HepG2 (cell line): ENCODE measurements around the gene CSKMT. TPM values are rescaled to one million over a fixed set of nuclear protein-coding genes. Genes with fewer than 3 reads are reported as not detected.

Experiments
- HNF4A ChIP-seq: sonication (generic); formaldehyde crosslinking; IDR thresholded peaks from 2 replicates; pipeline ENCODE4 v1.4.0; 2020; ENCODE audit warnings: missing genetic modification reagents
- NR1H2 ChIP-seq: sonication (generic); formaldehyde crosslinking; IDR thresholded peaks from 2 replicates; pipeline ENCODE4 v1.8.1; 2022; ENCODE audit warnings: low read depth, missing genetic modification reagents, borderline replicate concordance
- REL ChIP-seq: sonication (generic); formaldehyde crosslinking; conservative IDR thresholded peaks from 2 replicates; pipeline ENCODE4 v1.8.0; 2022; ENCODE audit warnings: mild to moderate bottlenecking, missing genetic modification reagents, moderate library complexity
- SKI ChIP-seq: fragments of 450-650 bp; IDR thresholded peaks from one replicate; pipeline ENCODE4 v1.6.1; 2018; ENCODE audit warnings: mild to moderate bottlenecking; ENCODE audit not compliant: partially characterized antibody
- SMAD1 ChIP-seq: sonication (generic); formaldehyde crosslinking; IDR thresholded peaks from 2 replicates; pipeline ENCODE4 v1.4.0; 2020; ENCODE audit warnings: missing genetic modification reagents, low read depth, mild to moderate bottlenecking, borderline replicate concordance
- TGIF2 ChIP-seq: IDR thresholded peaks from 2 replicates; pipeline ENCODE4 v1.6.1; 2016; ENCODE audit warnings: control low read depth, missing compliant biosample characterization
- ZBTB3 ChIP-seq: sonication (generic); formaldehyde crosslinking; IDR thresholded peaks from 2 replicates; pipeline ENCODE4 v1.4.0; 2020; ENCODE audit warnings: low read depth, mild to moderate bottlenecking, moderate library complexity, missing genetic modification reagents, borderline replicate concordance
- ZNF350 ChIP-seq: sonication (generic); formaldehyde crosslinking; IDR thresholded peaks from 2 replicates; pipeline ENCODE4 v1.4.0; 2020; ENCODE audit warnings: mild to moderate bottlenecking, low read depth, missing genetic modification reagents, borderline replicate concordance
- ZNF501 ChIP-seq: sonication (generic); formaldehyde crosslinking; IDR thresholded peaks from 2 replicates; pipeline ENCODE4 v1.5.1; 2020; ENCODE audit warnings: mild to moderate bottlenecking, moderate library complexity, missing genetic modification reagents
- ZNF709 ChIP-seq: sonication (generic); formaldehyde crosslinking; IDR thresholded peaks from 2 replicates; pipeline ENCODE4 v1.5.0; 2020; ENCODE audit warnings: mild to moderate bottlenecking, missing genetic modification reagents
- ZNF879 ChIP-seq: sonication (generic); formaldehyde crosslinking; IDR thresholded peaks from 2 replicates; pipeline ENCODE4 v1.8.1; 2023; ENCODE audit warnings: missing genetic modification reagents
- polyA plus RNA-seq, 8 experiments: library from polyadenylated mRNA; depleted of rRNA in 3 of 8; stranded (reverse) in 7 of 8; unstranded in 1 of 8; fragments of >200 nt; fragmentation: Illumina TruSeq in 4 of 8; extraction: Trizol in 4 of 8; gene quantifications; 2 replicates each; pipeline versions ENCODE4 v1.2.1 to v1.2.3, GENCODE V29; 2011 to 2016; ENCODE audit warnings: low read depth in 4 of 8, missing spikeins in 1 of 8, mixed read lengths in 1 of 8; ENCODE audit not compliant: insufficient read depth in 1 of 8
- total RNA-seq, 5 experiments: library from RNA; depleted of rRNA; stranded (reverse); fragments of >200 nt; fragmentation: Illumina TruSeq; extraction: Trizol; gene quantifications; 2 replicates each; pipeline ENCODE4 v1.2.3, GENCODE V29; 2016; ENCODE audit warnings: low read depth in 1 of 5
- TF ChIP-seq, protein P1 (sequence below): sonication (generic); formaldehyde crosslinking; IDR thresholded peaks from 2 replicates; pipeline ENCODE4 v1.4.0; 2020; ENCODE audit warnings: missing genetic modification reagents
- TF ChIP-seq, protein P2 (sequence below): fragments of 450-650 bp; IDR thresholded peaks from 2 replicates; pipeline ENCODE4 v1.6.1; 2016
- TF ChIP-seq, protein P3 (sequence below): sonication (generic); formaldehyde crosslinking; IDR thresholded peaks from 2 replicates; pipeline ENCODE4 v1.4.0; 2020; ENCODE audit warnings: mild to moderate bottlenecking, missing genetic modification reagents
- TF ChIP-seq, protein P4 (sequence below): IDR thresholded peaks from 2 replicates; pipeline ENCODE4 v1.6.1; 2016

The CSKMT gene
- total and polyA plus RNA-seq, 2 of the 13 experiments (the other 11 are each of a cell fraction or from before 2014, with no cell fraction given), result 7.6 to 31.8 TPM

DNA sequence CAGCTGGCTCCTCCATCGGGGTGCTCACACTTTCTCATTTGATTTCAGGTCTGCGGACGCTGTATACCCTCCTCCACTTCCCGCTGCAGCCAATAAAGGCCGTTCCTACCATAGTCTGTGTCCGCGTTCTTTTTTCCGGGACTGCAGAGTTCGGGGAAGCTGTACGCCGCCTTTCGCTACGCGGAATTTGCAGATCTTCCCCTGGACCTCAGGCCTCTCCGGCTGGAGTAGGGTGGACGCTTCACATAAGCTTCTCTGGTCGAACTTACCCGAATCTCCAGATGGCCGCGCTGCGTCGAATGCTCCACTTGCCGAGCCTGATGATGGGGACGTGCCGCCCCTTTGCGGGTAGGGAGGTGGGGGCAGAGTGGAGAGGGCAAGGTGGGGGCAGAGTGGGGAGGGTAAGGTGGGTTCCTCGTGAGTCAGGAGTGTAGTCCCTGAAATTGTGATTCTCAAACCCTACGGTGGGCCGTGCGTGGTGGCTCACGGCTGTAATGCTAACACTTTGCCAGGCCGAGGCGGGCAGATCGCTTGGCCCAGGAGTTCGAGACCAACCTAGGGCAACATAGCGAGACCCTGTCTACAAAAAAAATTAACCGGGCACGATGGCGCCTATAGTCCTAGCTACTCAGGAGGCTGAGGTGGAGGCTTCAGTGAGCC lies 617 bp downstream of the CSKMT start (continued):
- TF ChIP-seq, protein P1, sequence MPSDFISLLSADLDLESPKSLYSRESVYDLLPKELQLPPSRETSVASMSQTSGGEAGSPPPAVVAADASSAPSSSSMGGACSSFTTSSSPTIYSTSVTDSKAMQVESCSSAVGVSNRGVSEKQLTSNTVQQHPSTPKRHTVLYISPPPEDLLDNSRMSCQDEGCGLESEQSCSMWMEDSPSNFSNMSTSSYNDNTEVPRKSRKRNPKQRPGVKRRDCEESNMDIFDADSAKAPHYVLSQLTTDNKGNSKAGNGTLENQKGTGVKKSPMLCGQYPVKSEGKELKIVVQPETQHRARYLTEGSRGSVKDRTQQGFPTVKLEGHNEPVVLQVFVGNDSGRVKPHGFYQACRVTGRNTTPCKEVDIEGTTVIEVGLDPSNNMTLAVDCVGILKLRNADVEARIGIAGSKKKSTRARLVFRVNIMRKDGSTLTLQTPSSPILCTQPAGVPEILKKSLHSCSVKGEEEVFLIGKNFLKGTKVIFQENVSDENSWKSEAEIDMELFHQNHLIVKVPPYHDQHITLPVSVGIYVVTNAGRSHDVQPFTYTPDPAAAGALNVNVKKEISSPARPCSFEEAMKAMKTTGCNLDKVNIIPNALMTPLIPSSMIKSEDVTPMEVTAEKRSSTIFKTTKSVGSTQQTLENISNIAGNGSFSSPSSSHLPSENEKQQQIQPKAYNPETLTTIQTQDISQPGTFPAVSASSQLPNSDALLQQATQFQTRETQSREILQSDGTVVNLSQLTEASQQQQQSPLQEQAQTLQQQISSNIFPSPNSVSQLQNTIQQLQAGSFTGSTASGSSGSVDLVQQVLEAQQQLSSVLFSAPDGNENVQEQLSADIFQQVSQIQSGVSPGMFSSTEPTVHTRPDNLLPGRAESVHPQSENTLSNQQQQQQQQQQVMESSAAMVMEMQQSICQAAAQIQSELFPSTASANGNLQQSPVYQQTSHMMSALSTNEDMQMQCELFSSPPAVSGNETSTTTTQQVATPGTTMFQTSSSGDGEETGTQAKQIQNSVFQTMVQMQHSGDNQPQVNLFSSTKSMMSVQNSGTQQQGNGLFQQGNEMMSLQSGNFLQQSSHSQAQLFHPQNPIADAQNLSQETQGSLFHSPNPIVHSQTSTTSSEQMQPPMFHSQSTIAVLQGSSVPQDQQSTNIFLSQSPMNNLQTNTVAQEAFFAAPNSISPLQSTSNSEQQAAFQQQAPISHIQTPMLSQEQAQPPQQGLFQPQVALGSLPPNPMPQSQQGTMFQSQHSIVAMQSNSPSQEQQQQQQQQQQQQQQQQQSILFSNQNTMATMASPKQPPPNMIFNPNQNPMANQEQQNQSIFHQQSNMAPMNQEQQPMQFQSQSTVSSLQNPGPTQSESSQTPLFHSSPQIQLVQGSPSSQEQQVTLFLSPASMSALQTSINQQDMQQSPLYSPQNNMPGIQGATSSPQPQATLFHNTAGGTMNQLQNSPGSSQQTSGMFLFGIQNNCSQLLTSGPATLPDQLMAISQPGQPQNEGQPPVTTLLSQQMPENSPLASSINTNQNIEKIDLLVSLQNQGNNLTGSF (CRISPR knock-in tag), result no peak
- TF ChIP-seq, protein P2, sequence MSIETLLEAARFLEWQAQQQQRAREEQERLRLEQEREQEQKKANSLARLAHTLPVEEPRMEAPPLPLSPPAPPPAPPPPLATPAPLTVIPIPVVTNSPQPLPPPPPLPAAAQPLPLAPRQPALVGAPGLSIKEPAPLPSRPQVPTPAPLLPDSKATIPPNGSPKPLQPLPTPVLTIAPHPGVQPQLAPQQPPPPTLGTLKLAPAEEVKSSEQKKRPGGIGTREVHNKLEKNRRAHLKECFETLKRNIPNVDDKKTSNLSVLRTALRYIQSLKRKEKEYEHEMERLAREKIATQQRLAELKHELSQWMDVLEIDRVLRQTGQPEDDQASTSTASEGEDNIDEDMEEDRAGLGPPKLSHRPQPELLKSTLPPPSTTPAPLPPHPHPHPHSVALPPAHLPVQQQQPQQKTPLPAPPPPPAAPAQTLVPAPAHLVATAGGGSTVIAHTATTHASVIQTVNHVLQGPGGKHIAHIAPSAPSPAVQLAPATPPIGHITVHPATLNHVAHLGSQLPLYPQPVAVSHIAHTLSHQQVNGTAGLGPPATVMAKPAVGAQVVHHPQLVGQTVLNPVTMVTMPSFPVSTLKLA, result no peak
- TF ChIP-seq ZNF709 (CRISPR knock-in tag), result 0 out of 2 replicates have a peak, but pooled peaks have one; percentile 29
- TF ChIP-seq ZNF879 (CRISPR knock-in tag), result no peak
- no peak for TF ChIP-seq SMAD1 (CRISPR knock-in tag)
- TF ChIP-seq, protein P3, sequence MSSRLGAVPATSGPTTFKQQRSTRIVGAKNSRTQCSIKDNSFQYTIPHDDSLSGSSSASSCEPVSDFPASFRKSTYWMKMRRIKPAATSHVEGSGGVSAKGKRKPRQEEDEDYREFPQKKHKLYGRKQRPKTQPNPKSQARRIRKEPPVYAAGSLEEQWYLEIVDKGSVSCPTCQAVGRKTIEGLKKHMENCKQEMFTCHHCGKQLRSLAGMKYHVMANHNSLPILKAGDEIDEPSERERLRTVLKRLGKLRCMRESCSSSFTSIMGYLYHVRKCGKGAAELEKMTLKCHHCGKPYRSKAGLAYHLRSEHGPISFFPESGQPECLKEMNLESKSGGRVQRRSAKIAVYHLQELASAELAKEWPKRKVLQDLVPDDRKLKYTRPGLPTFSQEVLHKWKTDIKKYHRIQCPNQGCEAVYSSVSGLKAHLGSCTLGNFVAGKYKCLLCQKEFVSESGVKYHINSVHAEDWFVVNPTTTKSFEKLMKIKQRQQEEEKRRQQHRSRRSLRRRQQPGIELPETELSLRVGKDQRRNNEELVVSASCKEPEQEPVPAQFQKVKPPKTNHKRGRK (CRISPR knock-in tag), result no peak
- no peak for TF ChIP-seq ZNF501 (CRISPR knock-in tag)
- TF ChIP-seq TGIF2 (CRISPR knock-in tag), result no peak
- no peak for TF ChIP-seq NR1H2 (CRISPR knock-in tag)
- peak; percentile 30; the same call in 1 of the 2 replicates for TF ChIP-seq REL (CRISPR knock-in tag)
- TF ChIP-seq SKI, result no peak
- no peak for TF ChIP-seq HNF4A (CRISPR knock-in tag)
- no peak for TF ChIP-seq ZNF350
- TF ChIP-seq, protein P4, sequence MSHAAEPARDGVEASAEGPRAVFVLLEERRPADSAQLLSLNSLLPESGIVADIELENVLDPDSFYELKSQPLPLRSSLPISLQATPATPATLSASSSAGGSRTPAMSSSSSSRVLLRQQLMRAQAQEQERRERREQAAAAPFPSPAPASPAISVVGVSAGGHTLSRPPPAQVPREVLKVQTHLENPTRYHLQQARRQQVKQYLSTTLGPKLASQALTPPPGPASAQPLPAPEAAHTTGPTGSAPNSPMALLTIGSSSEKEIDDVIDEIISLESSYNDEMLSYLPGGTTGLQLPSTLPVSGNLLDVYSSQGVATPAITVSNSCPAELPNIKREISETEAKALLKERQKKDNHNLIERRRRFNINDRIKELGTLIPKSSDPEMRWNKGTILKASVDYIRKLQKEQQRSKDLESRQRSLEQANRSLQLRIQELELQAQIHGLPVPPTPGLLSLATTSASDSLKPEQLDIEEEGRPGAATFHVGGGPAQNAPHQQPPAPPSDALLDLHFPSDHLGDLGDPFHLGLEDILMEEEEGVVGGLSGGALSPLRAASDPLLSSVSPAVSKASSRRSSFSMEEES (CRISPR knock-in tag), result no peak
- TF ChIP-seq ZBTB3 (CRISPR knock-in tag), result no peak
